AG04449 (cell line): ENCODE results near the gene DFFA.

ENCODE experiments used
- CTCF ChIA-PET: fragments of 350-600 bp; formaldehyde crosslinking; extraction: SDS; loops from one replicate; lab custom pipeline; 2021; ENCODE audit warnings: antibody characterized with exemption; lab: Yijun Ruan, JAX
- POLR2A ChIA-PET: fragments of 400-600, 350-600 bp; formaldehyde crosslinking; extraction: SDS; loops from one replicate; lab custom pipeline; 2020; ENCODE audit warnings: antibody characterized with exemption, inconsistent platforms; lab: Yijun Ruan, JAX
- DNase-seq: peaks from one replicate; pipeline ENCODE4 v3.0.0-alpha.2; 2010; ENCODE audit warnings: low read depth, low spot score
- H3K4me3 ChIP-seq: 2 replicates; pipeline ENCODE4 v1.5.1; 2011; ENCODE audit warnings: low read depth, mild to moderate bottlenecking, control low read depth, low read length
- TF ChIP-seq, protein P1 (sequence below): IDR thresholded peaks from one replicate; pipeline ENCODE4 v1.5.1; 2011; ENCODE audit warnings: mild to moderate bottlenecking, moderate library complexity, low read length, control low read depth, inconsistent platforms; ENCODE audit not compliant: insufficient read depth; ENCODE audit errors: missing control alignments

Gene DFFA

DNA sequence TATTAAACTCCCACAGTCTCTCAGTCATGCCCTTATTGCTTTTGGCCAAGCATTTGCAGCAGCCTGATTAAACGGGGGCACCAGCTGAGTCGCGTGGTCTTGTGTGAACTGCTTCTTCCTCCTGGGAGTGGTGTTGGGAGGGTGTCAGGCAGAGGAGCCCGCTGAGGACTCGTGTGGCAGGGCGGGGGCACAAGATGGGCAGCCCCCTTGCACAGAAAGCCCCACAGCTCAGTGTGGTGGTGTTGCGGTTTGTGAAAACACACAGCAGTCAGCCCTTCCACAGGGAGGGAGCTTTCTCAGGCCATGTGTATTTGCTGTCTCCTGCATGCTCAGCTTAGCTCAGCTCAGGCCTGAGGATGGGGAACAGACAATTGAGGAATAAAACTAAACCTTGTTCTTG lies 24.8 kb upstream of the DFFA start:
- CTCF ChIA-PET: interaction anchor here (1.2 to 15.4 kb wide), 7 partner anchors 10 to 445 kb away, joined by 4 to 332 read pairs (median 38); partner anchors contain the start of genes CENPS and CORT

DNA sequence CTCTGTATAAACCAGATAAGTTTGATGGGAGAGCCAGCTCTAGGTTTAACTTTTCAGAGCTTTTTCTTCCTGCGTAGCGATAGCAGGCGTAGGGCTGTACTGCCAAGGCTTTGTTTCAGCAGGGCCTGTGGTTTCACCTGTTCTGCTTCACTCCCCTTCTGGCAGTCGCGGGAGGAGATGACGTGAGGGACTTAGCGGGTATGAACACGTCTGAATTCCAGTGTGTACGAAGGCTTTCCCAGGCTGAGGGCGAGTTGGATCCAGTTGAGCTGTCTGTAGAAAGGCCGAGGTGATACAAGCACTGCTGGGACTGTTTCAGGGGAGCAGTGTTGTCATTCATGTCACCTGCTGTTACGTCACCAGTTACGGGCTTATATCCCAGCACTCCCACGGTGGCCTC lies 23.6 kb upstream of the DFFA start:
- ChIA-PET CTCF (interaction anchor here (0.8 to 15.4 kb wide), 18 partner anchors 11 to 542 kb away, joined by 3 to 332 read pairs (median 14); partner anchors contain the start of genes CENPS, CORT and PEX14), POLR2A (no interaction called here)
- no peak overlapping the region for H3K4me3 ChIP-seq
- TF ChIP-seq, protein P1, sequence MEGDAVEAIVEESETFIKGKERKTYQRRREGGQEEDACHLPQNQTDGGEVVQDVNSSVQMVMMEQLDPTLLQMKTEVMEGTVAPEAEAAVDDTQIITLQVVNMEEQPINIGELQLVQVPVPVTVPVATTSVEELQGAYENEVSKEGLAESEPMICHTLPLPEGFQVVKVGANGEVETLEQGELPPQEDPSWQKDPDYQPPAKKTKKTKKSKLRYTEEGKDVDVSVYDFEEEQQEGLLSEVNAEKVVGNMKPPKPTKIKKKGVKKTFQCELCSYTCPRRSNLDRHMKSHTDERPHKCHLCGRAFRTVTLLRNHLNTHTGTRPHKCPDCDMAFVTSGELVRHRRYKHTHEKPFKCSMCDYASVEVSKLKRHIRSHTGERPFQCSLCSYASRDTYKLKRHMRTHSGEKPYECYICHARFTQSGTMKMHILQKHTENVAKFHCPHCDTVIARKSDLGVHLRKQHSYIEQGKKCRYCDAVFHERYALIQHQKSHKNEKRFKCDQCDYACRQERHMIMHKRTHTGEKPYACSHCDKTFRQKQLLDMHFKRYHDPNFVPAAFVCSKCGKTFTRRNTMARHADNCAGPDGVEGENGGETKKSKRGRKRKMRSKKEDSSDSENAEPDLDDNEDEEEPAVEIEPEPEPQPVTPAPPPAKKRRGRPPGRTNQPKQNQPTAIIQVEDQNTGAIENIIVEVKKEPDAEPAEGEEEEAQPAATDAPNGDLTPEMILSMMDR: no peak
- no peak for DNase-seq

More for the DNA sequence above, 24.8 kb upstream of the DFFA start:
- DNase-seq: no peak
- TF ChIP-seq, protein P1: no peak
- POLR2A ChIA-PET: no interaction called here
- H3K4me3 ChIP-seq: no peak overlapping the region

DNA sequence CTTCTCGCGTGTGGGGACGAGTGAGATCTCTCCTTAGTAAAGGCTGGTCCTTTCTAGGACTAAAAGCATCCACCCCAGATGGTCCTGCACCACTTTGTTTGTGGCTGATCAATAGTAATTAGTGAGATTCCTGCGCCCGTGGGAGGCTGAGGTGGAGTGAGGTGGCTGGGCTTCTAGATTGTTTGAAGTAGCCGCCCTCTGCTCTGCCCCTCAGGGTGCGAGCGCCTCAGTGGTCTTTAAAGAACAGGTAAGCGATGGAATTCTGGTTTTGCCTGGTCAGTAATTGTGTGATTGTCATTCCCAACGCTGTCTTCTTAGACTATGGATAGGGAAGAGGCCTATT lies 23.1 kb upstream of the DFFA start:
- ChIA-PET POLR2A (interaction anchor here (2.0 kb wide), 1 partner anchor 65 kb away, joined by 5 read pairs; no protein-coding TSS in a partner anchor), CTCF (interaction anchor here (0.8 to 15.4 kb wide), 40 partner anchors 10 to 542 kb away, joined by 3 to 332 read pairs (median 6); partner anchors contain the start of genes CENPS, CORT, DFFA and PEX14)
- TF ChIP-seq, protein P1: no peak
- H3K4me3 ChIP-seq: no peak overlapping the region
- DNase-seq: no peak

DNA sequence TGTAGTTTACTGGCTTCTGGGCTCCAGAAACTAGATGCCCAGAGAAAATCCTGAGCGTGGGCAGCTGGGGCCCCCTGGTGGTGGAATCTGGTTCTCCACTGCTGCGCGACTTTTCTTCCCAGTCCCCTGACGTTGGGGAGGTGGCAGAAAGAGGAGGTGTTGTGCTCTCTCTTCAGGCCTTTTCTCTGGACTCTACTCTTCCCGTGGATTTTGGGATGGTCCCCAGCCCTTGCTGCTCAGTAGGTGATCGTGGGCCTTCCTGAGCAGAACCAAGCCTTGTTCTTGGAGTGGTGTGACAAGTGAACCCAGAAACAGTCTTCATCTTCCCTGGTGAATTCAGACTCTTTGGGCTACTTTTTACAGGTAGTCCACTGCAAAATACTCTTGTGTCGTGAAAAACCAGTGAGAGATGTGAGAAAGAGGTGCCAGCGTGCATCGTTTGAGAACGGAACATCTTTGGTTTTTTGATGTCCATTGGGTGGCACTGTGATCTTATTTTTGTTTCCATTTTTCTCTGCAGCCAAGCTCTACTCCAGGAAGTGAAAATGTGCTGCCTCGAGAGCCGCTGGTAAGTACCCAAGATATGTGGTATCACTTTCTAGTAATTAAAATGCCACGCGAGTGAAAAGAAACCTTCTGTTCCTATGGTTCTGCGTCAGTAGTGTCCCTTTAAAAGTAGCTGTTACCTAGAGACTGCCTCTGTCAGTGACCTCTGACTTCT lies 22.6 kb upstream of the DFFA start:
- TF ChIP-seq, protein P1: peak; percentile 92
- peak overlapping the region; percentile 46 for H3K4me3 ChIP-seq
- ChIA-PET POLR2A (interaction anchor here (0.6 to 2.0 kb wide), 2 partner anchors 64 to 100 kb away, joined by 4 to 5 read pairs; no protein-coding TSS in a partner anchor), CTCF (interaction anchor here (0.6 to 15.4 kb wide), 55 partner anchors 10 to 557 kb away, joined by 3 to 332 read pairs (median 4); partner anchors contain the start of genes CENPS, CORT, DFFA and PEX14)
- no peak for DNase-seq

DNA sequence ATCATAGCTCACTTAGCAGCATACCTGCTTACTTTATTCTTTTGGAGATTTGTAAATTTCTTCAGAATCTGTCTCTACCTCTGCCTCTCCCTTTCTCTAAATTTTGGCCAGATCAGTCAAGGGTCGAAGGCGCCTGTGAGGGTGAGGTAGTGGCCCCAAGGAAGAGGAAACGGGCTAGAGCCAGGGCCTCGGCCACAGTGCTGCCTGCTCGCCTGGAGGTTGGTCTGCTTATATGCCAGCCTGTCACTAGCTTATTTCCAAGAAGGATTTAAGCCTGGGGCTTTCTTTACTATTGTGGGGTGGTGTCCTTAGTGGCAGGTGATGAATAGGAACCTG lies 22.1 kb upstream of the DFFA start:
- TF ChIP-seq, protein P1: no peak
- ChIA-PET POLR2A (interaction anchor here (2.0 kb wide), 1 partner anchor 63 kb away, joined by 5 read pairs; no protein-coding TSS in a partner anchor), CTCF (interaction anchor here (0.6 to 15.4 kb wide), 49 partner anchors 9 to 544 kb away, joined by 3 to 332 read pairs (median 5); partner anchors contain the start of genes CENPS, CORT, DFFA and PEX14)
- no peak for DNase-seq
- H3K4me3 ChIP-seq: no peak overlapping the region
